ENCODE measurements around the gene HAPLN2. TPM values are rescaled to one million over a fixed set of nuclear protein-coding genes. Genes with fewer than 3 reads are reported as not detected.

The HAPLN2 gene
- total RNA-seq, 1 donor from 2014 or later: not detected

DNA sequence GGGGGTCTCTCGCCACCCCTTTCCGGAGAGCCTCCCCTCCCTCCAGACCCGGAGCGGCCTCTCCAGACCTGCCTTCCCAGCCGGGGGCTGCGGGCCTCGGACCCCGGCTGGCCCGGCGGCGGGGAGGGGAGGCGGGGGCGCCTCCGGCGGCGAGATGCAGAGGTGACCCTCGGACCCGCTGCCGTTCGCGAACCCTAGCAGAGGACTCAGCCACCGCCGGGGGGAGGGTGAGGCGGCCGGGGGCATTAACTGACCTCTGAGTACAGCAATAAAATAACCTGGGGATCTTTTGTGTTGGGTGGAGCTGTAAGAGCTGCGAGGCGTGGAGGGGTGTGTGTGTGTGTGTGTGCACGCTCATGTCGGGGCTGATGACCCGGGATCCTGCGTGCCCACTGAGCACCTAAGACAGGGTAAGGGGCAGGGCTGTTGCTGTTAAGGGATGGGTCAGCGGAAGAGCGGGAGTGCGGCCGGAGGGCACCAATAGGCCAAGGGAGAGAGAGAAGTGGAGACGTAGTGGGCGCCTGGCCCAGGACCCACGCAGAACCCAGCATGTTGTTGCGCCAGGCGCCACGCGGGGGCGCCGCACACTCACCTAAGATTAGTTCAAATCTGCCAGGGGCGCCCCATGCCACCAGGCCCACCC is 6.3 kb downstream of the HAPLN2 start:
- H3K9ac ChIP-seq: no peak overlapping the region
- no peak overlapping the region for H2AFZ ChIP-seq (replicated peaks)
- H3K4me3 ChIP-seq: peak overlapping the region; percentile 43
- Mint-ChIP-seq H3K4me1 (peaks cover 14% of the 10 kb centered on the region), H3K27ac (no peak overlapping the region), H3K27me3 (ENCODE audit: insufficient read depth, low read depth) (peaks cover 37% of the 10 kb centered on the region), H3K9me3 (peaks cover 2% of the 10 kb centered on the region), H3K4me3 (peak overlapping the region; percentile 83), H3K36me3 (no peaks in the 10 kb centered on the region)
- peaks cover 99% of the 10 kb centered on the region for H3K27me3 ChIP-seq
- no peaks in the 10 kb centered on the region for H3K36me3 ChIP-seq
- peak overlapping the region; percentile 80 for H3K4me2 ChIP-seq
- TF ChIP-seq EZH2phosphoT487 (IDR thresholded peaks at IDR 0.05) (peak; percentile 26), EZH2 (IDR thresholded peaks at IDR 0.05) (peak; percentile 88), CTCF (IDR thresholded peaks at IDR 0.05) (peak; percentile 69)
- H3F3A ChIP-seq (ENCODE audit: low read depth): peaks cover 3% of the 10 kb centered on the region
- DNase-seq (ENCODE audit: low spot score): peak; percentile 79
- H4K20me1 ChIP-seq (ENCODE audit: low read depth): peaks cover 21% of the 10 kb centered on the region
- H3K9me3 ChIP-seq (ENCODE audit: low read depth): no peaks in the 10 kb centered on the region
- no peaks in the 10 kb centered on the region for H3K79me2 ChIP-seq (ENCODE audit: low read depth)
- H3K27ac ChIP-seq: no peak overlapping the region
- peaks cover 8% of the 10 kb centered on the region for H3K4me1 ChIP-seq

- no peaks in the 10 kb centered on the region for H3K79me2 ChIP-seq (ENCODE audit: low read depth)
- peaks cover 14% of the 10 kb centered on the region for H3K4me1 Mint-ChIP-seq
- H3K4me2 ChIP-seq: no peak overlapping the region
- H3K27ac Mint-ChIP-seq: no peak overlapping the region
- no peaks in the 10 kb centered on the region for H3K9me3 ChIP-seq (ENCODE audit: low read depth)
- H3K4me3 ChIP-seq: no peak overlapping the region
- no peak overlapping the region for H2AFZ ChIP-seq (replicated peaks)
- peaks cover 99% of the 10 kb centered on the region for H3K27me3 ChIP-seq
- H3K36me3 ChIP-seq: no peaks in the 10 kb centered on the region
- H3K27ac ChIP-seq: no peak overlapping the region
- DNase-seq (ENCODE audit: low spot score): no peak
- H3K4me1 ChIP-seq: peaks cover 8% of the 10 kb centered on the region
- H3K9me3 Mint-ChIP-seq: peaks cover 2% of the 10 kb centered on the region
- TF ChIP-seq CTCF (IDR thresholded peaks at IDR 0.05) (no peak), EZH2 (IDR thresholded peaks at IDR 0.05) (no peak), EZH2phosphoT487 (IDR thresholded peaks at IDR 0.05) (no peak)
- H3K9ac ChIP-seq: no peak overlapping the region
- H4K20me1 ChIP-seq (ENCODE audit: low read depth): peaks cover 21% of the 10 kb centered on the region
- H3F3A ChIP-seq (ENCODE audit: low read depth): peaks cover 3% of the 10 kb centered on the region
- peaks cover 34% of the 10 kb centered on the region for H3K27me3 Mint-ChIP-seq (ENCODE audit: insufficient read depth, low read depth)
- H3K36me3 Mint-ChIP-seq: no peaks in the 10 kb centered on the region
- H3K4me3 Mint-ChIP-seq: peak overlapping the region; percentile 83
These were observed 6.8 kb downstream of the HAPLN2 start for GRCh38 chr1:156626079-156626438.

DNA sequence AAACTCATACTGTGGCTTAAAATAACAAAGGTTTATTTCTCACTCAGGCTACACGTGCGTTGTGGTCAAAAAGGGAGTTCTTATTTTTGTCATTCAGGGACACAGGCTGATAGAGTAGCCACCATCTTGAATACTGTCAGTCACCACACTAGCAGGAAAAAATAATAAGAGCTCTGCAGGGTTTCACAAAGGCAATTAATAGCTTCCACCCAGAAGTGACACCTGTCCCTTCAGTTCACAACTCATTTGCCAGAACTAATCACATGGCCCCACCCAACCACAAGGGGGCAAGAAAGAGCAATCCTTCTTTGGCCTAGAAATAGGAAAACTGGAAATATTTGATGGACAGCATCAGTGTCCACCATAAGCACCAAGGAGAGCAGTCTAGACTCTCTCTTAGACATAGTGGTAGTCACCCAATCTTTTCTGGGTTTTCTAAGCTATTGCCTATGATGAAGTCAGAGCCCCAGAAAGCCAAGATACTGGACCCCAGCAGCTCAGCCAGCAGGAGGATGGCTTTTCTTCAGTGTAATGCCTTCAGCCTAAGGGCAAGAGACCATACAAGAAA is 8.2 kb downstream of the HAPLN2 start:
- H3K9me3 Mint-ChIP-seq: peaks cover 2% of the 10 kb centered on the region
- Histone ChIP-seq H3K79me2 (ENCODE audit: low read depth) (no peaks in the 10 kb centered on the region), H2AFZ (replicated peaks) (no peak overlapping the region), H4K20me1 (ENCODE audit: low read depth) (peaks cover 21% of the 10 kb centered on the region), H3K4me3 (no peak overlapping the region), H3K9ac (no peak overlapping the region), H3K27me3 (peaks cover 99% of the 10 kb centered on the region), H3K36me3 (no peaks in the 10 kb centered on the region), H3K27ac (no peak overlapping the region), H3K9me3 (ENCODE audit: low read depth) (no peaks in the 10 kb centered on the region), H3F3A (ENCODE audit: low read depth) (peaks cover 3% of the 10 kb centered on the region), H3K4me2 (no peak overlapping the region), H3K4me1 (peaks cover 8% of the 10 kb centered on the region)
- no peak overlapping the region for H3K4me3 Mint-ChIP-seq
- no peaks in the 10 kb centered on the region for H3K36me3 Mint-ChIP-seq
- TF ChIP-seq CTCF (IDR thresholded peaks at IDR 0.05) (peak; percentile 83), EZH2phosphoT487 (IDR thresholded peaks at IDR 0.05) (no peak), EZH2 (IDR thresholded peaks at IDR 0.05) (no peak)
- H3K4me1 Mint-ChIP-seq: peaks cover 13% of the 10 kb centered on the region
- peaks cover 29% of the 10 kb centered on the region for H3K27me3 Mint-ChIP-seq (ENCODE audit: insufficient read depth, low read depth)
- H3K27ac Mint-ChIP-seq: no peak overlapping the region
- DNase-seq (ENCODE audit: low spot score): peak; percentile 64

All from neural progenitor cell (in vitro differentiated cells).